ENCODE measurements around the gene PLEKHA4.

DNA sequence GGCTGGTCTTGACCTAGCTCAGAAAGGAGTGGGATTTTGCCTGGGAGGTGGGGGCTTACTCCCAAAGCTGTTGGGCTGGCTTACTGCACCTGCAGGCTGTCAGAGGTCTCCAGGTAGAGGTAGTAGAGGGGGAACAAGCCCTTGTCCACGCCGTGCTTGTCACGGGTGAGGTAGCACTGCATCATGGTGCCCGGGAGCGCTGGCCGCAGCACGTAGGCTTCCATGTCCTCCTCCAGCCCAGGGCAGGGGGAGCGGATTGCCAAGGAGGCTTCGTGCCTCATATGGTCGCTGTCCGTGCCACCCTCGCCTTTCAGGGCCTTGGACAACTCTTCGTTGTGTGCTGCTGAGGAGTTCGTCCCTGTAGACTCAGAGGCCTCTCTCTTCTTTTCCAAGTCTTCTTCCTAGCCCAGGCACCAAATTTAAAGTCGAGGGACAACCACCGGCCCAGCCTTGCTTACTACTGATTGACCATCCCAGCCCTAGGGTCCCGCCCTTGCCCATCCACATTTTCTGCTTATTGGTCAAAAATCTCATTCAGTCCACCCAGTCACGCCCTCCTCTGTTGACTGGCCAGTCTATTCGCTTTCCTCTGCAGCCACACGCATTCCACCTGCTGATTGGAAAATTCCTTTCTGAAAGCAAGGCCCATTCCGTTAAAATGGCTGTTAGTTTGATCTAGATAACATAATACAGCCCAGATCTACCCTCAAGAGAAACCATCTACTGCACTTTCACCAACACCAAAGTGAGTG is 19.6 kb upstream of the PLEKHA4 start:
- TF ChIP-seq, protein P1, sequence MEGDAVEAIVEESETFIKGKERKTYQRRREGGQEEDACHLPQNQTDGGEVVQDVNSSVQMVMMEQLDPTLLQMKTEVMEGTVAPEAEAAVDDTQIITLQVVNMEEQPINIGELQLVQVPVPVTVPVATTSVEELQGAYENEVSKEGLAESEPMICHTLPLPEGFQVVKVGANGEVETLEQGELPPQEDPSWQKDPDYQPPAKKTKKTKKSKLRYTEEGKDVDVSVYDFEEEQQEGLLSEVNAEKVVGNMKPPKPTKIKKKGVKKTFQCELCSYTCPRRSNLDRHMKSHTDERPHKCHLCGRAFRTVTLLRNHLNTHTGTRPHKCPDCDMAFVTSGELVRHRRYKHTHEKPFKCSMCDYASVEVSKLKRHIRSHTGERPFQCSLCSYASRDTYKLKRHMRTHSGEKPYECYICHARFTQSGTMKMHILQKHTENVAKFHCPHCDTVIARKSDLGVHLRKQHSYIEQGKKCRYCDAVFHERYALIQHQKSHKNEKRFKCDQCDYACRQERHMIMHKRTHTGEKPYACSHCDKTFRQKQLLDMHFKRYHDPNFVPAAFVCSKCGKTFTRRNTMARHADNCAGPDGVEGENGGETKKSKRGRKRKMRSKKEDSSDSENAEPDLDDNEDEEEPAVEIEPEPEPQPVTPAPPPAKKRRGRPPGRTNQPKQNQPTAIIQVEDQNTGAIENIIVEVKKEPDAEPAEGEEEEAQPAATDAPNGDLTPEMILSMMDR (IDR thresholded peaks at IDR 0.05) = no peak
- no peak for TF ChIP-seq POLR2A (IDR thresholded peaks at IDR 0.05)
